K562 (cell line): ENCODE results near the gene CALM3. TPM values are rescaled to one million over a fixed set of nuclear protein-coding genes. Genes with fewer than 3 reads are reported as not detected.

Source experiments
- CREB1 ChIP-seq, 2 experiments: sonication (generic) in 1 of 2; formaldehyde crosslinking in 1 of 2; IDR thresholded peaks; 2 replicates each; pipeline versions ENCODE4 v1.6.1 to v1.8.0; 2012 to 2022; ENCODE audit warnings: inconsistent platforms in 1 of 2, mild to moderate bottlenecking in 1 of 2, missing genetic modification reagents in 1 of 2, moderate library complexity in 1 of 2
- ELK3 ChIP-seq: fragments of 450-650 bp; formaldehyde crosslinking; IDR thresholded peaks from 2 replicates; pipeline ENCODE4 v1.4.0; 2020; ENCODE audit warnings: mild to moderate bottlenecking
- FOXM1 ChIP-seq, 2 experiments: fragments of 450-650 bp in 1 of 2; sonication (generic) in 1 of 2; formaldehyde crosslinking in 1 of 2; IDR thresholded peaks; 2 replicates each; pipeline versions ENCODE4 v1.6.1 to v1.9.0; 2017 to 2022; ENCODE audit warnings: low read depth in 2 of 2, mild to moderate bottlenecking in 2 of 2, missing genetic modification reagents in 1 of 2, moderate library complexity in 1 of 2
- LARP7 ChIP-seq: fragments of 450-650 bp; IDR thresholded peaks from 2 replicates; pipeline ENCODE4 v1.6.1; 2016
- MXI1 ChIP-seq: IDR thresholded peaks from 2 replicates; pipeline ENCODE4 v1.6.1; 2011; ENCODE audit warnings: low read depth, mild to moderate bottlenecking, improper control_type of control experiment, low read length
- NFXL1 ChIP-seq: fragments of 450-650 bp; formaldehyde crosslinking; IDR thresholded peaks from 2 replicates; pipeline ENCODE4 v1.4.0; 2021; ENCODE audit warnings: mild to moderate bottlenecking
- POU5F1 ChIP-seq: fragments of 150-350 bp; IDR thresholded peaks from 2 replicates; pipeline ENCODE4 v1.6.1; 2014; ENCODE audit warnings: borderline replicate concordance, low read length, low read depth, mild to moderate bottlenecking; ENCODE audit not compliant: partially characterized antibody
- PPARD ChIP-seq: fragments of 250-450 bp; sonication (Bioruptor Pico); IDR thresholded peaks from 2 replicates; pipeline ENCODE4 v1.8.0; 2022; ENCODE audit warnings: inconsistent platforms, mild to moderate bottlenecking, moderate library complexity
- TFAP4 ChIP-seq: sonication (generic); formaldehyde crosslinking; IDR thresholded peaks from 2 replicates; pipeline ENCODE4 v1.8.0; 2022; ENCODE audit warnings: missing genetic modification reagents, mild to moderate bottlenecking, moderate library complexity, borderline replicate concordance
- ZBTB26 ChIP-seq: fragments of 450-650 bp; formaldehyde crosslinking; IDR thresholded peaks from 2 replicates; pipeline ENCODE4 v1.4.0; 2022; ENCODE audit warnings: missing genetic modification characterization
- ZNF165 ChIP-seq: fragments of 250-450 bp; sonication (Bioruptor Pico); IDR thresholded peaks from 2 replicates; pipeline ENCODE4 v1.4.0; 2020; ENCODE audit warnings: borderline replicate concordance
- ZNF518B ChIP-seq: fragments of 250-450 bp; sonication (Bioruptor Pico); IDR thresholded peaks from 2 replicates; pipeline ENCODE4 v1.5.0; 2021; ENCODE audit warnings: mild to moderate bottlenecking, moderate library complexity
- ZNF561 ChIP-seq: fragments of 450-650 bp; formaldehyde crosslinking; conservative IDR thresholded peaks from 2 replicates; pipeline ENCODE4 v1.4.0; 2020; ENCODE audit warnings: mild to moderate bottlenecking, moderate library complexity
- ZNF583 ChIP-seq: fragments of 250-450 bp; sonication (Bioruptor Pico); IDR thresholded peaks from 2 replicates; pipeline ENCODE4 v1.4.0; 2020
- ZNF740 ChIP-seq, 3 experiments: fragments of 200-800 bp in 1 of 3; sonication (Bioruptor generic) in 1 of 3; sonication (generic) in 1 of 3; formaldehyde crosslinking in 1 of 3; IDR thresholded peaks; 2 replicates each; pipeline versions ENCODE4 v1.6.1 to v1.8.0; 2016 to 2022; ENCODE audit warnings: mild to moderate bottlenecking in 2 of 3, missing compliant biosample characterization in 2 of 3, missing genetic modification characterization in 2 of 3, missing genetic modification reagents in 1 of 3
- polyA plus RNA-seq, 8 experiments: library from polyadenylated mRNA; depleted of rRNA in 4 of 8; stranded (reverse) in 5 of 8; unstranded in 3 of 8; fragments of >200 nt; fragmentation: Nextera tagmentation in 2 of 8; fragmentation: Illumina TruSeq in 1 of 8; extraction: Ambion mirVana in 2 of 8; extraction: Trizol in 1 of 8; gene quantifications; 2 replicates each; pipeline versions ENCODE4 v1.2.1 to v1.2.3, GENCODE V29; 2011 to 2014; ENCODE audit warnings: inconsistent platforms in 1 of 8, missing spikeins in 1 of 8
- total RNA-seq, 7 experiments: library from RNA; depleted of rRNA in 6 of 7; stranded (reverse); fragments of >200 nt in 6 of 7; fragmentation: Illumina TruSeq in 2 of 7; extraction: Trizol in 2 of 7; gene quantifications; 2 replicates each; pipeline versions ENCODE4 v1.2.1 to v1.2.3, GENCODE V29; 2011 to 2021; ENCODE audit warnings: low replicate concordance in 1 of 7

Gene CALM3
- total and polyA plus RNA-seq, 9 of the 15 experiments (the other 6 are each of a cell fraction or from before 2014, with no cell fraction given): 34.6 to 350 (median 156) TPM

GRCh38 chr19:46600384-46601317 is 479 bp upstream of the CALM3 start (continued):
- TF ChIP-seq ZNF518B (CRISPR knock-in tag) (no peak), ZNF561 (no peak), NFXL1 (no peak), ELK3 (CRISPR knock-in tag) (no peak), ZBTB26 (CRISPR knock-in tag) (peak; percentile 82; the same call in 1 of the 2 replicates), LARP7 (no peak), POU5F1 (peak; percentile 27), FOXM1 (IDR thresholded peaks at IDR 0.05; ENCODE audit: low read depth) (peak; percentile 80; the same call in 1 of the 2 replicates), FOXM1 (CRISPR knock-in tag; IDR thresholded peaks at IDR 0.05; ENCODE audit: low read depth) (0 out of 2 replicates have a peak, but pooled peaks have one; percentile 73), CREB1 (IDR thresholded peaks at IDR 0.05) (peak; percentile 86), CREB1 (CRISPR knock-in tag; IDR thresholded peaks at IDR 0.05) (peak; percentile 93), ZNF165 (no peak), PPARD (CRISPR knock-in tag) (no peak), ZNF583 (CRISPR knock-in tag) (peak; percentile 90), TFAP4 (peak; percentile 82), MXI1 (no peak), ZNF740 (CRISPR knock-in tag; IDR thresholded peaks at IDR 0.05) (0 out of 2 replicates have a peak, but pooled peaks have one; percentile 16), ZNF740 (tag; IDR thresholded peaks at IDR 0.05) (no peak)
